HG03378 (cell line): ENCODE results near the gene CALML5.

Source experiments
- ATAC-seq: cut with Tn5 transposase; IDR thresholded peaks from one replicate; pipeline ENCODE4 v1.9.1; 2021; ENCODE audit warnings: mild to moderate bottlenecking, moderate library complexity; ENCODE audit not compliant: unreplicated experiment

CALML5 gene

GRCh38 chr10:5519054-5519453, 19.7 kb upstream of the CALML5 start:
- no peak for ATAC-seq

GRCh38 chr10:5518143-5518542, 18.8 kb upstream of the CALML5 start:
- no peak for ATAC-seq

- ATAC-seq: no peak
Measured at GRCh38 chr10:5517546-5517945, 18.2 kb upstream of the CALML5 start.

- ATAC-seq: no peak
Measured at GRCh38 chr10:5515948-5516761, 16.8 kb upstream of the CALML5 start.

GRCh38 chr10:5514226-5514850, 15.0 kb upstream of the CALML5 start:
- ATAC-seq: no peak

GRCh38 chr10:5512881-5513612, 13.7 kb upstream of the CALML5 start:
- no peak for ATAC-seq

GRCh38 chr10:5512331-5512730, 13.0 kb upstream of the CALML5 start:
- ATAC-seq: no peak

- no peak for ATAC-seq
Measured at GRCh38 chr10:5511885-5512280, 12.5 kb upstream of the CALML5 start.

- no peak for ATAC-seq
Measured at GRCh38 chr10:5511231-5511884, 12.0 kb upstream of the CALML5 start.

- no peak for ATAC-seq
Measured at GRCh38 chr10:5510281-5511072, 11.1 kb upstream of the CALML5 start.

- no peak for ATAC-seq
Measured at GRCh38 chr10:5509691-5510090, 10.3 kb upstream of the CALML5 start.

GRCh38 chr10:5509236-5509635, 9.9 kb upstream of the CALML5 start:
- no peak for ATAC-seq

GRCh38 chr10:5508786-5509185, 9.4 kb upstream of the CALML5 start:
- ATAC-seq: no peak

GRCh38 chr10:5508161-5508604, 8.8 kb upstream of the CALML5 start:
- no peak for ATAC-seq

- ATAC-seq: no peak
Measured at GRCh38 chr10:5507649-5508131, 8.3 kb upstream of the CALML5 start.

GRCh38 chr10:5506751-5507648, 7.6 kb upstream of the CALML5 start:
- no peak for ATAC-seq

- ATAC-seq: no peak
Measured at GRCh38 chr10:5506246-5506645, 6.9 kb upstream of the CALML5 start.

- no peak for ATAC-seq
Measured at GRCh38 chr10:5504146-5505072, 5.0 kb upstream of the CALML5 start.
